HCT116 (cell line): ENCODE measurements around the gene PCNP. TPM values are rescaled to one million over a fixed set of nuclear protein-coding genes. Genes with fewer than 3 reads are reported as not detected.
"Not testable (repeated sequence)": the region's sequence is repeated elsewhere in the genome, so short reads cannot be mapped to it uniquely, and the experiment has no call there.

ENCODE experiments used
- ATAC-seq: fragments of 200-7000 bp; cut with Tn5 transposase; 2 replicates; pipeline ENCODE4 v1.9.1; 2020; ENCODE audit warnings: mild to moderate bottlenecking, moderate library complexity
- BruUV-seq: library from RNA; stranded (reverse); fragments of 400-500 nt; replicated peaks from 2 replicates; lab custom pipeline; 2021; lab: Mats Ljungman, UMichigan
- CTCF ChIA-PET: fragments of 300-600 bp; sonication (Branson Sonifier 250); formaldehyde crosslinking; loops from one replicate; lab custom pipeline; 2021; ENCODE audit warnings: antibody characterized with exemption; lab: Charles Lee
- POLR2A ChIA-PET: fragments of 300-600, 350-600 bp; sonication (Branson Sonifier 250); formaldehyde crosslinking; loops from one replicate; lab custom pipeline; 2021; ENCODE audit warnings: antibody characterized with exemption; lab: Charles Lee
- RAD21 ChIA-PET, 2 experiments: fragments of 300-600 bp; sonication (Branson Sonifier 250); formaldehyde crosslinking; loops; one replicate each; lab custom pipeline; 2023; ENCODE audit warnings: low total read pairs in 2 of 2; ENCODE audit not compliant: uncharacterized antibody in 2 of 2, unreplicated experiment in 2 of 2, low non-redundant PET in 1 of 2; lab: Charles Lee
- DNase-seq: peaks from one replicate; pipeline ENCODE4 v3.0.0-alpha.2; 2010; ENCODE audit warnings: low read depth, low spot score
- H2AFZ ChIP-seq: fragments of 200-600 bp; shearing (Covaris generic), sonication (generic); 2 replicates; pipeline ENCODE4 v1.6.1; 2017; ENCODE audit warnings: low read depth, mixed run types, mixed read lengths, antibody characterized with exemption, low read length; ENCODE audit not compliant: poor library complexity, severe bottlenecking
- H3K27ac ChIP-seq: 2 replicates; pipeline ENCODE4 v1.5.1; 2012; ENCODE audit warnings: low read depth, low read length
- H3K27me3 ChIP-seq: fragments of 200-600 bp; sonication (generic); 2 replicates; pipeline ENCODE4 v1.6.1; 2016; ENCODE audit warnings: mixed run types, low read length, mixed read lengths; ENCODE audit not compliant: insufficient read depth
- H3K36me3 ChIP-seq, 2 experiments: fragments of 200-500 bp in 1 of 2; fragments of 200-600 bp in 1 of 2; sonication (Bioruptor generic) in 1 of 2; sonication (generic) in 1 of 2; 2 replicates each; pipeline versions ENCODE4 v1.5.1 to v1.6.1; 2014 to 2016; ENCODE audit warnings: low read length in 2 of 2, inconsistent platforms in 1 of 2, mixed read lengths in 1 of 2, mixed run types in 1 of 2; ENCODE audit not compliant: insufficient read depth in 2 of 2, control insufficient read depth in 1 of 2
- H3K4me1 ChIP-seq, 2 experiments: fragments of 200-600 bp in 1 of 2; sonication (generic) in 1 of 2; 2 replicates each; pipeline versions ENCODE4 v1.5.1 to v1.6.1; 2012 to 2017; ENCODE audit warnings: low read length in 2 of 2, inconsistent platforms in 1 of 2, mild to moderate bottlenecking in 1 of 2, mixed read lengths in 1 of 2, mixed run types in 1 of 2, moderate library complexity in 1 of 2; ENCODE audit not compliant: insufficient read depth in 2 of 2, control insufficient read depth in 1 of 2
- H3K4me2 ChIP-seq: fragments of 200-600 bp; sonication (generic); 2 replicates; pipeline ENCODE4 v1.6.1; 2017; ENCODE audit warnings: mixed run types, low read length, mixed read lengths
- H3K4me3 ChIP-seq, 2 experiments: fragments of 200-600 bp in 1 of 2; sonication (generic) in 1 of 2; replicated peaks in 1 of 2; 2 replicates each; pipeline ENCODE4 v1.5.1; 2011 to 2016; ENCODE audit warnings: low read length in 2 of 2, control low read depth in 1 of 2, low read depth in 1 of 2, mild to moderate bottlenecking in 1 of 2, mixed read lengths in 1 of 2, mixed run types in 1 of 2
- H3K79me2 ChIP-seq: fragments of 200-600 bp; sonication (generic); 2 replicates; pipeline ENCODE4 v1.6.1; 2017; ENCODE audit warnings: mild to moderate bottlenecking, mixed run types, low read length, moderate library complexity, mixed read lengths; ENCODE audit not compliant: insufficient read depth
- H3K9ac ChIP-seq: fragments of 200-600 bp; sonication (generic); 2 replicates; pipeline ENCODE4 v1.6.1; 2016; ENCODE audit warnings: low read length, mixed read lengths
- H3K9me2 ChIP-seq: fragments of 200-600 bp; sonication (generic), shearing (Covaris generic); 2 replicates; pipeline ENCODE4 v1.6.1; 2017; ENCODE audit warnings: mixed run types, mild to moderate bottlenecking, moderate library complexity; ENCODE audit not compliant: insufficient read depth
- H3K9me3 ChIP-seq, 2 experiments: fragments of 200-500 bp in 1 of 2; fragments of 200-600 bp in 1 of 2; sonication (Bioruptor generic) in 1 of 2; sonication (generic) in 1 of 2; 2 replicates each; pipeline ENCODE4 v1.6.1; 2014 to 2017; ENCODE audit warnings: low read length in 2 of 2, mixed read lengths in 2 of 2, inconsistent platforms in 1 of 2, low read depth in 1 of 2, mild to moderate bottlenecking in 1 of 2, mixed run types in 1 of 2, moderate library complexity in 1 of 2; ENCODE audit not compliant: control insufficient read depth in 1 of 2, insufficient read depth in 1 of 2
- H4K20me1 ChIP-seq: fragments of 200-600 bp; sonication (generic), shearing (Covaris generic); 2 replicates; pipeline ENCODE4 v1.6.1; 2017; ENCODE audit warnings: mixed run types, mild to moderate bottlenecking, moderate library complexity; ENCODE audit not compliant: insufficient read depth
- CBX3 ChIP-seq: IDR thresholded peaks from 2 replicates; pipeline ENCODE4 v1.6.1; 2012; ENCODE audit warnings: low read depth
- FOSL1 ChIP-seq: IDR thresholded peaks from 2 replicates; pipeline ENCODE4 v1.6.1; 2012; ENCODE audit warnings: low read depth
- SIN3A ChIP-seq: IDR thresholded peaks from 2 replicates; pipeline ENCODE4 v1.6.1; 2012; ENCODE audit warnings: low read depth
- TCF7L2 ChIP-seq: IDR thresholded peaks from 2 replicates; pipeline ENCODE4 v1.7.0; 2011; ENCODE audit warnings: borderline replicate concordance, inconsistent platforms; ENCODE audit not compliant: insufficient read depth, insufficient read length; ENCODE audit errors: extremely low read depth
- intact Hi-C: fragments of 100-400 bp; cut with micrococcal nuclease; formaldehyde crosslinking; loops from 2 replicates; pipeline ENCODE4 v1.10.0; 2022
- total RNA-seq: library from RNA; stranded (reverse); gene quantifications from one replicate; pipeline ENCODE4 v1.2.1, GENCODE V29; 2021; ENCODE audit not compliant: unreplicated experiment

Gene PCNP
- total RNA-seq, 1 experiment from 2014 or later: 177 TPM

GRCh38 chr3:101536266-101536665, 37.7 kb upstream of the PCNP start:
- ChIA-PET RAD21 (no interaction called here), CTCF (no interaction called here), POLR2A (no interaction called here)
- no TSS peak for BruUV-seq
- H3K4me1 ChIP-seq: no peaks in the 10 kb centered on the region
- no peaks in the 10 kb centered on the region for H3K9me3 ChIP-seq
- H3K9me2 ChIP-seq: no peaks in the 10 kb centered on the region
- H3K27me3 ChIP-seq: no peaks in the 10 kb centered on the region
- no peak overlapping the region for H2AFZ ChIP-seq
- H3K4me2 ChIP-seq: no peak overlapping the region
- intact Hi-C loops: no loop called here
- H3K9ac ChIP-seq: no peak overlapping the region
- ATAC-seq: no peak
- H3K27ac ChIP-seq: no peak overlapping the region
- H4K20me1 ChIP-seq: no peaks in the 10 kb centered on the region
- H3K4me3 ChIP-seq: no peak overlapping the region
- H3K36me3 ChIP-seq: no peaks in the 10 kb centered on the region
- TF ChIP-seq FOSL1: no peak
- no peak for TF ChIP-seq SIN3A
- TF ChIP-seq TCF7L2: no peak
- no peak for TF ChIP-seq CBX3
- TF ChIP-seq, all 23 proteins: peak for 0
- no peaks in the 10 kb centered on the region for H3K79me2 ChIP-seq
- DNase-seq: no peak

- H3K4me3 ChIP-seq, H3K27ac ChIP-seq, H3K36me3 ChIP-seq, intact Hi-C loops, H3K9me3 ChIP-seq, ATAC-seq, H3K9ac ChIP-seq, H3K27me3 ChIP-seq, H3K79me2 ChIP-seq, RAD21 ChIA-PET, H4K20me1 ChIP-seq, DNase-seq, CTCF ChIA-PET, H3K9me2 ChIP-seq, H2AFZ ChIP-seq, H3K4me1 ChIP-seq, H3K4me2 ChIP-seq, BruUV-seq: not testable (repeated sequence)
- POLR2A ChIA-PET: interaction anchor here (0.7 kb wide), 1 partner anchor 24 kb away, joined by 3 read pairs; the partner anchor contains the start of gene SENP7
Measured at GRCh38 chr3:101536955-101537354, 37.0 kb upstream of the PCNP start.
